PC-9 (cell line): Measurements from ENCODE around the gene FAM72A. TPM values are rescaled to one million over a fixed set of nuclear protein-coding genes. Genes with fewer than 3 reads are reported as not detected.
"Not testable (repeated sequence)": the region's sequence is repeated elsewhere in the genome, so short reads cannot be mapped to it uniquely, and the experiment has no call there.

ENCODE experiments used
- Bru-seq: library from RNA; stranded (reverse); fragments of 400-500 nt; gene quantifications from one replicate; lab custom pipeline; 2021; lab: Mats Ljungman, UMichigan
- BruChase-seq, 2 experiments: library from RNA; stranded (reverse); fragments of 400-500 nt; gene quantifications; one replicate each; lab custom pipeline; 2021; lab: Mats Ljungman, UMichigan
- BruUV-seq: library from RNA; stranded (reverse); fragments of 400-500 nt; replicated peaks from 2 replicates; lab custom pipeline; 2021; lab: Mats Ljungman, UMichigan
- CTCF ChIA-PET: fragments of 300-600 bp; sonication (Branson Sonifier 250); formaldehyde crosslinking; loops from one replicate; lab custom pipeline; 2022; ENCODE audit warnings: antibody characterized with exemption; lab: Charles Lee
- POLR2A ChIA-PET: fragments of 300-600 bp; sonication (Branson Sonifier 250); formaldehyde crosslinking; loops from one replicate; lab custom pipeline; 2022; ENCODE audit warnings: antibody characterized with exemption; ENCODE audit not compliant: unreplicated experiment; lab: Charles Lee
- DNase-seq, 2 experiments: peaks; one replicate each; pipeline versions ENCODE4 v3.0.0 to v3.0.0-alpha.2; 2015 to 2022; ENCODE audit warnings: mixed read lengths in 1 of 2
- H2AFZ ChIP-seq: fragments of 200-600 bp; sonication (generic); 2 replicates; pipeline ENCODE4 v1.8.1; 2017; ENCODE audit warnings: antibody characterized with exemption
- H3F3A ChIP-seq: fragments of 200-600 bp; sonication (generic); 2 replicates; pipeline ENCODE4 v1.8.1; 2017; ENCODE audit warnings: antibody characterized with exemption, mild to moderate bottlenecking, low read depth; ENCODE audit not compliant: insufficient read depth
- H3K27ac ChIP-seq: fragments of 200-600 bp; sonication (generic); 2 replicates; pipeline ENCODE4 v1.6.1; 2016; ENCODE audit warnings: mixed run types
- H3K27me3 ChIP-seq: fragments of 200-600 bp; sonication (generic); 2 replicates; pipeline ENCODE4 v1.6.1; 2016; ENCODE audit warnings: low read depth, mixed run types; ENCODE audit not compliant: insufficient read depth
- H3K36me3 ChIP-seq: fragments of 200-600 bp; sonication (generic); 2 replicates; pipeline ENCODE4 v1.6.1; 2016; ENCODE audit warnings: low read depth, mixed run types
- H3K4me1 ChIP-seq: fragments of 200-600 bp; sonication (generic); replicated peaks from 2 replicates; pipeline ENCODE4 v1.6.1; 2016; ENCODE audit warnings: mixed run types; ENCODE audit not compliant: insufficient read depth
- H3K4me2 ChIP-seq: fragments of 200-600 bp; sonication (generic); 2 replicates; pipeline ENCODE4 v1.6.1; 2017; ENCODE audit warnings: mixed run types
- H3K4me3 ChIP-seq: fragments of 200-600 bp; sonication (generic); 2 replicates; pipeline ENCODE4 v1.6.1; 2016; ENCODE audit warnings: mixed run types
- H3K79me2 ChIP-seq: fragments of 200-600 bp; sonication (generic); 2 replicates; pipeline ENCODE4 v1.6.1; 2017; ENCODE audit warnings: low read depth, mixed run types
- H3K9me2 ChIP-seq: fragments of 200-600 bp; sonication (generic); 2 replicates; pipeline ENCODE4 v1.8.1; 2017; ENCODE audit warnings: mild to moderate bottlenecking; ENCODE audit not compliant: insufficient read depth
- H3K9me3 ChIP-seq: fragments of 200-600 bp; sonication (generic); 2 replicates; pipeline ENCODE4 v1.8.1; 2016; ENCODE audit warnings: low read depth; ENCODE audit not compliant: insufficient read depth
- H4K20me1 ChIP-seq: fragments of 200-600 bp; sonication (generic); 2 replicates; pipeline ENCODE4 v1.8.1; 2017; ENCODE audit not compliant: insufficient read depth
- intact Hi-C: fragments of 100-400 bp; cut with micrococcal nuclease; formaldehyde crosslinking; loops from one replicate; pipeline ENCODE4 v1.10.0; 2022; ENCODE audit not compliant: unreplicated experiment
- long read RNA-seq: library from polyadenylated mRNA; stranded (forward); transcript quantifications from one replicate; pipeline ENCODE4 v2.0.0, GENCODE V29; 2022
- total RNA-seq: library from RNA; stranded (reverse); gene quantifications from 2 replicates; pipeline ENCODE4 v1.2.3, GENCODE V29; 2021

FAM72A gene
- 13.2 and 20.0 TPM in 2 replicates for total RNA-seq
- percentile 50 among the genes with signal in this experiment for Bru-seq, nascent RNA
- percentile 52 among the genes with signal in this experiment for BruChase-seq, experiment 1, labeled RNA remaining after a 2-hour chase
- percentile 52 among the genes with signal in this experiment for BruChase-seq, experiment 2, labeled RNA remaining after a 6-hour chase
- long read RNA-seq, transcript FAM72A-202 (4 exons, 2,398 nt), result major isoform, 19 of 27 reads
- long read RNA-seq, partial matches to known transcripts, result 0 of 27 reads
- long read RNA-seq, other reads (novel, unspliced or antisense), result 7 of 27 reads

GRCh38 chr1:206202789-206203363 lies at the start of gene FAM72A:
FAM72A (minus strand) TSS chr1:206202839; CDS start chr1:206202025, 814 bp downstream.
- H3K9me2 ChIP-seq, H3K9me3 ChIP-seq, H3K27me3 ChIP-seq, POLR2A ChIA-PET, H4K20me1 ChIP-seq, intact Hi-C loops, H3F3A ChIP-seq, H3K79me2 ChIP-seq, H3K4me1 ChIP-seq, BruUV-seq, CTCF ChIA-PET, H2AFZ ChIP-seq, H3K36me3 ChIP-seq: not testable (repeated sequence)
- Histone ChIP-seq H3K27ac (0 out of 2 replicates have a peak within 1 kb of the TSS, but pooled peaks have one; percentile 41), H3K4me3 (peak within 1 kb of the TSS; percentile 53; the same call in 1 of the 2 replicates), H3K4me2 (peak within 1 kb of the TSS; percentile 53; the same call in 1 of the 2 replicates)
- DNase-seq, result peak; percentile 98

GRCh38 chr1:206250953-206251681 lies 48.5 kb upstream of the FAM72A start:
- POLR2A ChIA-PET, H3K27me3 ChIP-seq, H3K4me3 ChIP-seq, DNase-seq, H3K4me2 ChIP-seq, H3K27ac ChIP-seq, CTCF ChIA-PET, H3K9me3 ChIP-seq, H3K36me3 ChIP-seq, BruUV-seq, H3K79me2 ChIP-seq, H3F3A ChIP-seq, H4K20me1 ChIP-seq, H3K4me1 ChIP-seq, H2AFZ ChIP-seq, intact Hi-C loops, H3K9me2 ChIP-seq: not testable (repeated sequence)

GRCh38 chr1:206246129-206246886 lies 43.7 kb upstream of the FAM72A start:
- H3F3A ChIP-seq, intact Hi-C loops, H3K9me2 ChIP-seq: not testable (repeated sequence)

GRCh38 chr1:206245479-206245878 lies 42.8 kb upstream of the FAM72A start:
- H3K79me2 ChIP-seq, H3K36me3 ChIP-seq, H3K9me2 ChIP-seq, CTCF ChIA-PET, H4K20me1 ChIP-seq, DNase-seq, H3F3A ChIP-seq, H3K9me3 ChIP-seq, POLR2A ChIA-PET, intact Hi-C loops, BruUV-seq, H3K4me1 ChIP-seq, H2AFZ ChIP-seq, H3K4me3 ChIP-seq, H3K27me3 ChIP-seq: not testable (repeated sequence)
- Histone ChIP-seq H3K4me2 (peak overlapping the region; percentile 39), H3K27ac (peak overlapping the region; percentile 87)

More at GRCh38 chr1:206246129-206246886, 43.7 kb upstream of the FAM72A start:
- DNase-seq, H3K4me3 ChIP-seq, H3K4me1 ChIP-seq, H4K20me1 ChIP-seq, POLR2A ChIA-PET, H3K27me3 ChIP-seq, H3K27ac ChIP-seq, H3K4me2 ChIP-seq, H3K9me3 ChIP-seq, H3K36me3 ChIP-seq, CTCF ChIA-PET, H2AFZ ChIP-seq, BruUV-seq, H3K79me2 ChIP-seq: not testable (repeated sequence)

- H3K4me2 ChIP-seq, H3K4me1 ChIP-seq, H3K27me3 ChIP-seq, CTCF ChIA-PET, H4K20me1 ChIP-seq, H3K4me3 ChIP-seq, H3K27ac ChIP-seq, H2AFZ ChIP-seq, H3K9me3 ChIP-seq, POLR2A ChIA-PET, intact Hi-C loops, DNase-seq, H3K79me2 ChIP-seq, BruUV-seq, H3F3A ChIP-seq, H3K36me3 ChIP-seq, H3K9me2 ChIP-seq: not testable (repeated sequence)
Observed at GRCh38 chr1:206243335-206243734, 40.7 kb upstream of the FAM72A start.

- H3K27ac ChIP-seq, H3K27me3 ChIP-seq, H3K9me3 ChIP-seq, DNase-seq, H4K20me1 ChIP-seq, H3K79me2 ChIP-seq, CTCF ChIA-PET, intact Hi-C loops, H2AFZ ChIP-seq, H3K36me3 ChIP-seq, H3K4me2 ChIP-seq, H3K4me1 ChIP-seq, H3K9me2 ChIP-seq, H3F3A ChIP-seq, BruUV-seq, H3K4me3 ChIP-seq: not testable (repeated sequence)
- POLR2A ChIA-PET, result interaction anchor here (0.7 kb wide), 1 partner anchor 37 kb away, joined by 3 read pairs; the partner anchor contains the start of gene SRGAP2
Observed at GRCh38 chr1:206240288-206240687, 37.6 kb upstream of the FAM72A start.
